Smooth muscle cell (in vitro differentiated cells): Measurements from ENCODE around the gene CFAP97D2. TPM values are rescaled to one million over a fixed set of nuclear protein-coding genes. Genes with fewer than 3 reads are reported as not detected.
"Not testable (repeated sequence)": the region's sequence is repeated elsewhere in the genome, so short reads cannot be mapped to it uniquely, and the experiment has no call there.

ENCODE experiments used
- DNase-seq: peaks from one replicate; lab custom pipeline; 2025; ENCODE audit not compliant: unreplicated experiment; lab: John Stamatoyannopoulos, UW
- H2AFZ ChIP-seq: fragments of 200-600 bp; sonication (generic); 2 replicates; pipeline ENCODE4 v1.6.0; 2016; ENCODE audit warnings: antibody characterized with exemption, low read depth, mild to moderate bottlenecking
- H3F3A ChIP-seq: fragments of 200-600 bp; sonication (generic); 2 replicates; pipeline ENCODE4 v1.6.0; 2017; ENCODE audit warnings: antibody characterized with exemption, low read depth
- H3K27ac ChIP-seq: fragments of 200-600 bp; sonication (generic); 2 replicates; pipeline ENCODE4 v1.5.1; 2016; ENCODE audit warnings: low read depth, mild to moderate bottlenecking
- H3K27me3 ChIP-seq: fragments of 200-600 bp; sonication (generic); 2 replicates; pipeline ENCODE4 v1.6.1; 2016; ENCODE audit warnings: low read depth, mild to moderate bottlenecking
- H3K36me3 ChIP-seq: fragments of 200-600 bp; sonication (generic); 2 replicates; pipeline ENCODE4 v1.5.1; 2016; ENCODE audit warnings: low read depth
- H3K4me1 ChIP-seq: fragments of 200-600 bp; sonication (generic); 2 replicates; pipeline ENCODE4 v1.5.1; 2016; ENCODE audit warnings: low read depth
- H3K4me2 ChIP-seq: fragments of 200-600 bp; sonication (generic); 2 replicates; pipeline ENCODE4 v1.6.0; 2016; ENCODE audit warnings: mild to moderate bottlenecking
- H3K4me3 ChIP-seq: fragments of 200-600 bp; sonication (generic); 2 replicates; pipeline ENCODE4 v1.5.1; 2016; ENCODE audit warnings: mild to moderate bottlenecking
- H3K79me2 ChIP-seq: fragments of 200-600 bp; sonication (generic); 2 replicates; pipeline ENCODE4 v1.6.0; 2016; ENCODE audit warnings: low read depth, mild to moderate bottlenecking
- H3K9ac ChIP-seq: fragments of 200-600 bp; sonication (generic); 2 replicates; pipeline ENCODE4 v1.6.0; 2016; ENCODE audit warnings: low read depth
- H3K9me3 ChIP-seq: fragments of 200-600 bp; sonication (generic); replicated peaks from 2 replicates; pipeline ENCODE4 v1.5.1; 2016; ENCODE audit warnings: low read depth
- H4K20me1 ChIP-seq: fragments of 200-600 bp; sonication (generic); 2 replicates; pipeline ENCODE4 v1.6.0; 2016; ENCODE audit warnings: low read depth
- WGBS: methylation state at CpG from one replicate; pipeline ENCODE4 v1.1.7; 2016; ENCODE audit warnings: low lambda C conversion rate; 5-methylcytosine and 5-hydroxymethylcytosine counted together
- polyA plus RNA-seq: library from polyadenylated mRNA; unstranded; fragments of >200 nt; fragmentation: Nextera tagmentation; extraction: Ambion mirVana; gene quantifications from 2 replicates; pipeline ENCODE4 v1.2.1, GENCODE V29; 2016
- total RNA-seq: library from RNA; depleted of rRNA; stranded (reverse); fragments of >200 nt; gene quantifications from 2 replicates; pipeline ENCODE4 v1.2.3, GENCODE V29; 2014
- TF ChIP-seq, protein P1 (sequence below): fragments of 200-600 bp; sonication (generic); IDR thresholded peaks from 2 replicates; pipeline ENCODE4 v1.5.1; 2017; ENCODE audit warnings: borderline replicate concordance, mild to moderate bottlenecking, antibody characterized with exemption; ENCODE audit not compliant: insufficient read depth, poor library complexity, severe bottlenecking

The CFAP97D2 gene
- total and polyA plus RNA-seq, 2 experiments from 2014 or later: not detected

DNA sequence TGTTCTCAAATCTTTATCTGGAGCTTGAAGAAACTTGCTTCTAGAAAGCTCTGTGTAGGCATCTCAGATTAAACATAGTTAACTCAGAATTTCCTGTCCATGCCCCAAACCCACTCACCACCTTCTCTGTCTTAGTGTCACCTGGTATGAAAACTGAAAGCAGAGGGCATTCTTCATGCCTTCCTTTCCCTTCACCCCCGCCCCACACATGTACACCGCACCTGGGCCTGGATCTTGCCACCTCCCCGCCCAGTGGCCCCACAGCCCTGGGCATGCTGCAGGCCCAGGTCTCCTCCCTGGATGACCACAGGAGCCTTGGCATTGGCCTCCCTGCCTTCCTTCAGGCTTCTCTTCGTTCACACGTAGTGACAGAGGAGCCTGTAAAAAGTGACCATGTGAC is 15.8 kb downstream of the CFAP97D2 start:
- Histone ChIP-seq H4K20me1 (no peaks in the 10 kb centered on the region), H3K4me2 (no peak overlapping the region), H2AFZ (no peak overlapping the region), H3K27me3 (no peaks in the 10 kb centered on the region), H3K27ac (no peak overlapping the region), H3K4me1 (no peaks in the 10 kb centered on the region), H3F3A (no peaks in the 10 kb centered on the region), H3K9ac (no peak overlapping the region), H3K9me3 (no peaks in the 10 kb centered on the region), H3K79me2 (no peaks in the 10 kb centered on the region), H3K36me3 (no peaks in the 10 kb centered on the region), H3K4me3 (no peak overlapping the region)
- no peak for DNase-seq
- TF ChIP-seq, protein P1, sequence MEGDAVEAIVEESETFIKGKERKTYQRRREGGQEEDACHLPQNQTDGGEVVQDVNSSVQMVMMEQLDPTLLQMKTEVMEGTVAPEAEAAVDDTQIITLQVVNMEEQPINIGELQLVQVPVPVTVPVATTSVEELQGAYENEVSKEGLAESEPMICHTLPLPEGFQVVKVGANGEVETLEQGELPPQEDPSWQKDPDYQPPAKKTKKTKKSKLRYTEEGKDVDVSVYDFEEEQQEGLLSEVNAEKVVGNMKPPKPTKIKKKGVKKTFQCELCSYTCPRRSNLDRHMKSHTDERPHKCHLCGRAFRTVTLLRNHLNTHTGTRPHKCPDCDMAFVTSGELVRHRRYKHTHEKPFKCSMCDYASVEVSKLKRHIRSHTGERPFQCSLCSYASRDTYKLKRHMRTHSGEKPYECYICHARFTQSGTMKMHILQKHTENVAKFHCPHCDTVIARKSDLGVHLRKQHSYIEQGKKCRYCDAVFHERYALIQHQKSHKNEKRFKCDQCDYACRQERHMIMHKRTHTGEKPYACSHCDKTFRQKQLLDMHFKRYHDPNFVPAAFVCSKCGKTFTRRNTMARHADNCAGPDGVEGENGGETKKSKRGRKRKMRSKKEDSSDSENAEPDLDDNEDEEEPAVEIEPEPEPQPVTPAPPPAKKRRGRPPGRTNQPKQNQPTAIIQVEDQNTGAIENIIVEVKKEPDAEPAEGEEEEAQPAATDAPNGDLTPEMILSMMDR: no peak
- 85% methylated on average over 5 of the region's 5 CpGs for WGBS

GRCh38 chr13:114196629-114197028 is 17.6 kb downstream of the CFAP97D2 start:
- H3K27me3 ChIP-seq: no peaks in the 10 kb centered on the region

GRCh38 chr13:114198556-114198955 is 19.5 kb downstream of the CFAP97D2 start:
- Histone ChIP-seq H3K4me3 (no peak overlapping the region), H3K4me1 (no peaks in the 10 kb centered on the region), H3K27me3 (no peaks in the 10 kb centered on the region), H3K9me3 (no peaks in the 10 kb centered on the region), H3K9ac (no peak overlapping the region), H3F3A (no peaks in the 10 kb centered on the region), H3K36me3 (no peaks in the 10 kb centered on the region), H2AFZ (no peak overlapping the region), H3K27ac (no peak overlapping the region), H3K79me2 (no peaks in the 10 kb centered on the region), H4K20me1 (no peaks in the 10 kb centered on the region), H3K4me2 (no peak overlapping the region)
- TF ChIP-seq, protein P1: no peak
- no peak for DNase-seq
- WGBS: 97% methylated on average over 19 of the region's 47 CpGs

More at GRCh38 chr13:114196629-114197028, 17.6 kb downstream of the CFAP97D2 start:
- no peak overlapping the region for H2AFZ ChIP-seq
- TF ChIP-seq, protein P1: no peak
- H3K4me2 ChIP-seq: no peak overlapping the region
- no peaks in the 10 kb centered on the region for H4K20me1 ChIP-seq
- H3F3A ChIP-seq: no peaks in the 10 kb centered on the region
- DNase-seq: no peak
- no peaks in the 10 kb centered on the region for H3K9me3 ChIP-seq
- no peaks in the 10 kb centered on the region for H3K79me2 ChIP-seq
- no peaks in the 10 kb centered on the region for H3K36me3 ChIP-seq
- no peak overlapping the region for H3K4me3 ChIP-seq
- no peak overlapping the region for H3K27ac ChIP-seq
- 86% methylated on average over 5 of the region's 5 CpGs for WGBS
- no peaks in the 10 kb centered on the region for H3K4me1 ChIP-seq
- no peak overlapping the region for H3K9ac ChIP-seq

DNA sequence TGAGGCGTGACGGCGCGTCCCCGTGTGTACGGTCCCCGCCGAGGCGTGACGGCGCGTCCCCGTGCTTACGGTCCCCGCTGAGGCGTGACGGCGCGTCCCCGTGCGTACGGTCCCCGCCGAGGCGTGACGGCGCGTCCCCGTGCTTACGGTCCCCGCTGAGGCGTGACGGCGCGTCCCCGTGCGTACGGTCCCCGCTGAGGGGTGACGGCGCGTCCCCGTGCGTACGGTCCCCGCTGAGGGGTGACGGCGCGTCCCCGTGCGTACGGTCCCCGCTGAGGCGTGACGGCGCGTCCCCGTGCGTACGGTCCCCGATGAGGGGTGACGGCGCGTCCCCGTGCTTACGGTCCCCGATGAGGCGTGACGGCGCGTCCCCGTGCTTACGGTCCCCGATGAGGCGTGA is 20.5 kb downstream of the CFAP97D2 start:
- not testable (repeated sequence) for H4K20me1 ChIP-seq, H3K9me3 ChIP-seq, H3K79me2 ChIP-seq, H3K4me1 ChIP-seq, H3K36me3 ChIP-seq, H2AFZ ChIP-seq, H3F3A ChIP-seq, H3K4me2 ChIP-seq, H3K27me3 ChIP-seq, H3K27ac ChIP-seq, H3K4me3 ChIP-seq, H3K9ac ChIP-seq, DNase-seq
- 98% methylated on average over 23 of the region's 75 CpGs for WGBS
